ENCODE measurements around the gene MAP2K5.

Gene MAP2K5

GRCh38 chr15:67783303-67783702 is 240.8 kb downstream of the MAP2K5 start:
- DNase-seq (ENCODE audit: low spot score) = no peak

GRCh38 chr15:67784090-67784781 is 241.7 kb downstream of the MAP2K5 start:
- no peak for DNase-seq (ENCODE audit: low spot score)

GRCh38 chr15:67784856-67785430 is 242.4 kb downstream of the MAP2K5 start:
- no peak for DNase-seq (ENCODE audit: low spot score)

- no peak for DNase-seq (ENCODE audit: low spot score)
Measured at GRCh38 chr15:67785431-67785830, 242.9 kb downstream of the MAP2K5 start.

GRCh38 chr15:67786646-67787045 is 244.1 kb downstream of the MAP2K5 start:
- no peak for DNase-seq (ENCODE audit: low spot score)

GRCh38 chr15:67788986-67789385 is 246.5 kb downstream of the MAP2K5 start:
- no peak for DNase-seq (ENCODE audit: low spot score)

DNA sequence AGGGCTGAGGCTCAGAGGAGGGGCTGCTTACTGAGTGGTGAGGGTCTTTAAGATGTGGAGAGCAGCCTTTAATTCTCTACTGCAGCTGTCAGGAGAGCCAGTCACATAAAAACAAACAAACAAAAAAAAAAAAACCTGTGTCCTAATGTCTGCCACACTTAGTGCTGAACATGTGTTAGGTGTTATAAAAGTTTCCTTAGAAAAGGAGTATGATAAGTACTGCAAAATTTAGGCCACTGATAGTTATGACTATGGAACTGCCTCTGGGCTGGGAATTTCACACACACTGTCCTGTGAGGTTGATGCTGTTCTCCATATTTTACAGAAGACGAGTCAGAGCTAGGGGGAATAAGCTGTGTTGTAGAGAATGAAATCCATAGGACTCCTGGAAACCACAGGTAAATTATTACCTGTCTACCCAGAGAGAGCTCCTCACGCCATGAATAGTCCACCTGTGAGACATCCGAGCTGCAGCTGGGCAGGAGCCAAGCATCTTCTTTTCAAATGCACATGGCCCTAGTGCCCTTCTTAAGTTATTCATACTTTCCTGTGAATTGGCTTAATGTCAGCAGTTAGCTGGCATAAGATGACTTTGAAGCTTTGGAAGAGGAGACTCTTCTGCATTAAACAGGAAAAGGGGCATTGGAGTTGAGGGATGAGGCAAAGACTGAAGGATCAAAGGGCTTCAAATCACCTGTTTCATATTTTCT is 248.3 kb downstream of the MAP2K5 start:
- DNase-seq (ENCODE audit: low spot score) = no peak

- no peak for DNase-seq (ENCODE audit: low spot score)
Measured at GRCh38 chr15:67792250-67792942, 249.9 kb downstream of the MAP2K5 start.

DNA sequence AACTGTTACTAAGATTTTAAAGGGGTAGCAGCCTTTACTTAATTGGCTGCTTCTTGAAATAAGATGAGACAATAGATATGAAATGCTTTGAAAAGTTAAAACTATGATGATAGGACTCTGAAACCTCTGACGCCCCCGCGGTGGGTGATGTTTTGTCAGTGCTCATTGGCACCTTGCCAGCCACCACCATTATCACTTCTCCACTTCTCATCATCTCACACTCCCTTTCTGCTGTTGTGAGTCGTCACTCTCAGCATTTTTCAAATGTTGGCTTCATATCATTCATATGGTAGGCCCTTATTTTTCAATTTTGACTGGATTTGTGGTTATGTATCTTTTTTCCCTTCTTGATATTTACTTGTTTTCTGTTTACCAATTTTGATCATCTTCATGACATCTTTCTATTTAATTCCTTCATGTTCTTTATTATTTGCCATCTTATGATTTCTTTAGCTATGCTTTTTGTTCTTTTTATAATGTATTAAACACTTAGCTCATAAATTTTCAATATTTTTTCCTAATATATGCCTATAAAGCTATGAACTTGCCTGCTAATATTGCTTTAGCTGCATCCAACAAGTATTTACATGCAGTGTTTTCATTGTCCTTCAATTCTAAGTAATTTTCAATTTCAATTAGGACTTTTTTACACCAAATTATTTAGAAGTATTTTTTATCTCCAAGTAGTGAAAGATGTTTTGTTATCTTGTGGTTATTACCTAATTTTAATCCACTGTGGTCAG is 252.5 kb downstream of the MAP2K5 start:
- DNase-seq (ENCODE audit: low spot score) = no peak

GRCh38 chr15:67796196-67797127 is 254.0 kb downstream of the MAP2K5 start:
- DNase-seq (ENCODE audit: low spot score) = no peak

DNA sequence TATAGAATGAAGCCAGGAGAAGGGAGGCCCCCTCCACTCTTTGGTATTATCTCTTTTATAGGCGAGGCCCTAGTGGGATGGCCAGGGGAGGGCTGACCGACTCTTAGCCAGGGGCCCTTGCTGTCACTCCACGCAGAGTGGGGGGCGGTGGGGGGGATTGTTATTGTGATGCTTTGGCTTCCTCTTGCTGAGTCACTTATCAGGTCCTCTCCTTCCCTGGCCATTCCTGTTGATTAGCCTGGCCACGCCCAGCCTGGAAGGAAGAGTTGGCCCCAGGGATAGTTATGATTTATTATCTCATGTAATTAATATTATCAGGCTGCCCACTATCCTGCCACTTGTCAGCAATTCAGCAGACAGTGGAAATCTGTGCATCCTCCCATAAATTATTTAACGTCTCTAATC is 257.3 kb downstream of the MAP2K5 start:
- no peak for DNase-seq (ENCODE audit: low spot score)

DNA sequence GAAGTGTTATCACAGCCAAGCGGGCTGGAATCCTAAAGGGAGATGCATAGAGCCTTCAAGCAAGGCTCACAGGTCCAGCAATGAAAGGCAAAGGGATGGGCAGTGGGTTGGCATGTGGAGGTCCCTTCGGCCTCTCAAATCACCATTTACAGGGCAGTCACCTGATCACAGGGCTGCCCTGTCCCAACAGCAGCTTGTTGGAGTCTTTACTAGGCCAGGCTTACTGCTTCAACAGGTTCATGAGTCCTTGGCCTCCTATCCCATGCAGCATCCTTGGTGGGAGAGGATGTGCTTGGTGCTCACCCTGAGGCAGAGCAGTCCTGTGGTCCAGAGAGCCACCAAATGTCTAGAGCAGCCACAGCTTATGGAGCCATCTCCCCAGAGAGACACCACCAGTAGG is 258.6 kb downstream of the MAP2K5 start:
- no peak for DNase-seq (ENCODE audit: low spot score)

DNA sequence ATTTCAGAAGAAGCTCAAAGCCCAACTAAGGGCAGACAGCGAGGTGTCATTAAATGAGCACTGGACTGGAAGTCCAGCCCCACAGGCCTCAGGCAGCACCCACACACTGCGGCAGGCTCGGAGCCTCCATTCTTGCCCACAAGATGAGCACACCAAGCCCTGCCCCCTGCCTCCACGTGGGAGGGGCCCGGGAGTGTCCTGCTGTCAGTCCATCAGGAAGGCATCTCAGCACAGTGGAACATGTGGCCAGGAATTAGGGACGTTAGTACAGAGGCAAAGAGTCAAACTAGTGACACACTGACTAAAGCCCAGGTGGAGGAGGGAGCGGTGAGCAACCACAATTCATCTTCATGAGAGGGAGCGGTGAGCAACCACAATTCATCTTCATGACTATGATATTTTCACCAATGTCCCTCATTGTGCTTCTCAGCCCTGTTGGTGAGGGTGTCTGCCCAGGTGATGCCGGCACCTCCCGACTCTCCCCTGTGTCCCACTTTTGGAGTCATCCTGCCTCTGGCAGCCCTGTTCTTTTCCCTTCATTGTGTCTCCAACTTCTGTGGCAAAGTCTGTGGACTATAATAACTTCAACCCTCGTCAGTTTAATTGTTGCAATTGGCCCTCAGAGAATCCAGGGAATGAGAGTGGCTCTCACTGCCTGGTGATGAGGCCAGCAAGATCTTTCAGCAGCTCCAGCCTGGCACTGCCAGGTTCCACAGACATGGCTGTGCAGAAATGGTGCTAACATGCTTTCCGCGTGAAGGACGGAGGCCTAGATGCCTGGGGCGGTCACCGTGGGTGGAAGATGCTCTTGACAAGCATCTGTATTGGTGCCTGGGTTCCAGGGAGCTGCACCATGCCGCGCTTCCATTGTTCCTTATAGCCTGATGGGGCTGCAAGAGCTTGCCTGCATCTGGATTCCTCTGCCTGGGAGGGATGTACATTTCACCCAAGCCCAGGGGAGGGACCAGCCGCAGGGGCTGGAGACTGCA is 259.7 kb downstream of the MAP2K5 start:
- no peak for DNase-seq (ENCODE audit: low spot score)

- DNase-seq (ENCODE audit: low spot score) = no peak
Measured at GRCh38 chr15:67803299-67803698, 260.8 kb downstream of the MAP2K5 start.

DNA sequence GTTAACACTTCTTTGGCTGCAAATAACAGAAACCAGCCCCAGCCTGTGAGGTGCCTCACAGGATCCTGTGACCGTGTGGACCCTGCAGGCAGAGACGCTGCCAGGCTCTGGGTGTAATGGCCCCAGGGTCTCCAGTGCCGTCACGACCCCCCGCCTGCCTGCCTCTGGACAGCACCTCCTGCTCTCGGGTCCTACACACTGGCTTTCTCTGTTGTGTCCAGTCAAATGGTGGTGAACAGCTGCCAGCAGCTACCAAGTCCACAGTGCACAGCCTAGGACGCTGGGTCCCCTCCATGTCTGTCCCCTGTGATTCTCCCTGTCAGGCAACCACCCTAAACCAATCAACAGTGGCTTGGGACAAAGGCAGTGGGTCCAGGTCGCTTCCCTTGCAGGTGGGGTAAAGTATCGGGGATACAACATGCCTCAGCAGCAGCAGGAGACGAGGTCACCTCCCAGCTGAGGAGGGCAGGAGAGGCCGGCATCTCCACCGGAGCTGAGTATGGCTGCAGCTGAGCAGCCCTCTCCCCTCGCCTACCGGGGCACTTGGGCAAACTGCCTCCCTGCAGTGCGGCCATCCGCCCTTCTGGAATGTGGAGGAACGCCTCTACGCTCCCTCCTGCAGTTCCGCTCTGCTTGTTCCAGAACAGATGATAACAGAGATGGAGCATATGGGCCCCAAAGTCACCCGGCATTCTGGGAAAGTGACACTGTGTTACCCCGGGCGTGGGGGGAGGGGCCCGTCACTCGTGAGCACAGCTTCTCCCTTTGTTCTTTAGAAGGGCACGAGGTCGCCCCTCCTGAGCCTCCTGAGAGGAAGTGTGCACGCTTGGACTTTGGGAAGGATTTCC is 261.7 kb downstream of the MAP2K5 start:
- DNase-seq (ENCODE audit: low spot score) = peak; percentile 12

DNA sequence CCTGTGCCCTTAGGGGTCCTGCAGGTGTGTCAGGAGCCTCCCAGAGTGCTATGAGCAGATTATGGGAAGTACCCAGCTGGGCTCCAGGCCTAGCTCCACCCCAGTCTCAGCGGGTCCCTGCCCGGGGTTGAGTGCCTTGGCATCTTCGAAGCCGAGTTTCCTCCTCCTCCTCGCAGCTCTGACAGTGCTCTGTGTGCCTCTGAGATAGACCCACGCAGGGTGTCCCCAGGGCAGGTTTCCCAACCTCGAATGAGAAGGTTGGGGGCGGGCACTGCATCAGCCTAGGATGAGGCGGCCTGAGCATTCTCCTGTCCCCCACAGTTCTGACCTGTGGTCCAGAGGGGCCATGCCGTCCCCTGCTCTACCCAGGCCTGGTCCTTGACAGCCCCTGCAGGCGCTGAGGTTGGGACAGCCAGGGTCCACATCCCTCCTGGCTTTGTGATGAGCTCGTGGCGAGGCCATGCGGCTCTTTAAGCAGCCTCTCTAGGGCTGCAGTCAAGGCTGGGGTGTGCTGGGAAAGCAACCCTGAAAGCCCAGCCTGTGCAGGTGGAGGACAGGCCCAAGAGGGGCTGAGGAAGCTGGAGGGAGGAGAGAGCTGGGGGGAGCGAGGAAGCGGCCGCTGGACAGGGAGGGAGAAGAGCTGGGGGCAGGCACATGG is 262.6 kb downstream of the MAP2K5 start:
- DNase-seq (ENCODE audit: low spot score) = no peak

GRCh38 chr15:67805666-67806516 is 263.4 kb downstream of the MAP2K5 start:
- no peak for DNase-seq (ENCODE audit: low spot score)
